COR-L47 (cell line): ENCODE data around the gene BDKRB2.
"Not testable (repeated sequence)": the region's sequence is repeated elsewhere in the genome, so short reads cannot be mapped to it uniquely, and the experiment has no call there.

Source experiments
- DNase-seq: peaks from one replicate; lab custom pipeline; 2025; lab: John Stamatoyannopoulos, UW

BDKRB2 gene

DNA sequence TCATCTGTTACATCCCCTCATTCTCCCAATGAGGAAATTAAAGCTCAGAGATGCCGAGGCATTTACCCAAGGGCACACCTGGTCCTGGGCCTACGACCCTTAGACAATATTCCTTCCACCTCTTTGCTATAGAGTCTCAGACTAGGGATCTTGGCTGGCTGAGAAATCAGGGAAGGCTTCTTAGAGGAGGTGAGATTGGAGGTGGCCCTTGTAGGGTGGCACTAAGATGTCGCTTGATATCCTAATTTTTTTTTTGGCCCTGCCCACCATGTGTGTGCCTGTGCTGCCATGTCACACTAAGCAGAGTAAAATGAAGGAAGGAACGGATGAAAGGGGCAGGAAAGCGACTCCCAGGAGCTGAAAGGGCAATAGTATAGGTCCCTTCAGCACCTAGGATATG lies 20.6 kb downstream of the BDKRB2 start:
- no peak for DNase-seq

DNA sequence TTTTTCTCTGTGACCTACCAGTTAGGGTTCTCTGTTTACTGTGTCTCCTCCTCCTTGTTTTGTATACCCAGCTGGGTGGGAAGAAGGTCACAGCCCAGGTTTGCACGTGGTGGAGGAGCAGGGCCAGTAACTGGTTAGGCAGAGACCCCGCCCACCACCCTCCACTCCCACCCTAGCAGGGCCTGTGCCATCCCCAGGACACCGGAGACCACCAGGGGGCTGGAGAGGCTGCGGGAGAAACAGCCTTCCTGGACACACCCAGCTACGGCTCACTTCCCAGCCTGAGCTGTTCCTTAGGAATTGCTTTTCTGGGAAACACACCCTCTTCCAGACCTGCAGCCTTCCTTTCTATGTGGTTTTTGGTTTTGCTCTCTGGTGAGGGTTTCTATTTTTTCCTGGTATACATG lies 21.1 kb downstream of the BDKRB2 start:
- peak; percentile 13 for DNase-seq

DNA sequence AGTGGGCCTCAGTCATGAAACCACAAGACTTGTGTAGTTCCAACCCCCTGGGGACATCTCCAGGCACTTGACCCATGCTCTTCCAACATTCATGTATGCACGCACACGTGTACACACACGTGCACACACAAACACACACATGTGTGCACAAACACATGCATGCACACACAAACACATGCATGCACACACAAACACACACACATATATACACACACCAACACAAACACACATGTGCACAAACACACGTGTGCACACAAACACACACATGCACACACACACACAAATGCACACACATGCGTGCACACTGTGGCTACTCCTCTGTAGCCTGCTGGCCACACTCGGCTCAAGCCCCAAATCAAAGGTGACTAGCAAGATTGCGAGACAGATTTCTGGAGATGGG lies 22.8 kb downstream of the BDKRB2 start:
- no peak for DNase-seq

DNA sequence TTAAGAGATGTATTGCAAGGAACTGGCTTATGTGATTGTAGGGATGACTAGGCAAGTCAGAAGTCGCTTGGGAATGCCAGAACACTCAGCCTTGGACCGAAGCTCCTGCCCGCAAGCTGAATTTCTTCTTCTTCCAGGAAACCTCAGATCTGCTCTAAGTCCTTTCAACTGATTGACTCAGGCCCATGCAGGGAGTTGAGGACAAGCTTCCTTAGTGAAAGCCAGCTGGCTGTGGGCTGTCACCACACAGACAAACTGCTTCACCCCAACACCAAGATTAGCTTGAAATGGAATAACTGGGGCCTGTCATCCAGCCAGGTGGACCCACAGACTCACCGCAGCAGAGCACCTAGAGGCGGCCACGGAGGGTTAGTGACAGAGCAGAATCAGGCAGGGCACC lies 24.7 kb downstream of the BDKRB2 start:
- no peak for DNase-seq

DNA sequence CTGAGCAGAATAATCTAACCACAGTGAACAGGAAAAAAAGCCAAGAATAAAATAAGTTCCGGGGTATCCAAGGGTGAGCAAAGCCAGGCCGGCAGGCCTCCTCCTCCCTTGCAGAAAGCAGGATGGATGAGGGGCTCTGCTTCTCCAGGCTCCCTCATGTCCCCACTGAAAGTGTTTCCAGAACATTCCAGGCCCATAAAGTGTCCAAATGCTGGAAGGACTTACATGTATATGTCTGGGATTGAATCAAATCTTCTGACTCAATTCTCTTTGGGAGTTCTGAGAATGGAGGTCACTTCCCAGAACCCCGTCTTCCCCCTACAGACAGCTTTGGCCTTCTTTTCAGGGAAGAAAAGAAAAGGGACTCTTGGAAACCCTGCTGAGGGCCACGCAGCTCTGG lies 26.4 kb downstream of the BDKRB2 start:
- DNase-seq: no peak

DNA sequence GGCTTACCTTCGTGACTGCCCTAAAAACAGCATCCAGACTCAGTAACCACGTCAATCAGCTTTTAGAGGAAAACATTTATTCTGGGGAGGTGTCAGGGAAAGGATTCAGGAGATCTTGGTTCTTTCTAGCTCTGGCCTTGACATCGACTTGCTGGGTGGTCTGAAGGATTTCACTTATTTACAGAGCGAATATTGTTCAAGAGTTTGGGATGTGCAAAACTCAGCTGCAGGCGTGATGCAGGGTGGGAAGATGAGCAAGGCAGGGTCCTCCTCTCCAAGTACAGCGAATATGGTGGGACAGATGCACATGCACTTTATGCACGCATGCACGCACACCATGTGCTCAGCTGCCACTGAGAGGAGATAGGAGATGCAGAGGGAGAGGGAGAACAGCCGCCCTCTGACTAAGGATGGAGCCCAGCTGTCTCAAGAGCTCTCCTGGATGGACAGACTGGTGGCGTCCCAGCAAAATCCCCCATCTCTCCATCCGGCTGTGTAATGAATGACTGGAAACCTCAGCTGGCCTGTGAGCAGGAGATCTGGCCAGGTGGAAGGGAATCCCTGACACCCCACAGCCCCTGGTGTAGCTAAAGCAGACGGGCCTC lies 27.0 kb downstream of the BDKRB2 start:
- no peak for DNase-seq

DNA sequence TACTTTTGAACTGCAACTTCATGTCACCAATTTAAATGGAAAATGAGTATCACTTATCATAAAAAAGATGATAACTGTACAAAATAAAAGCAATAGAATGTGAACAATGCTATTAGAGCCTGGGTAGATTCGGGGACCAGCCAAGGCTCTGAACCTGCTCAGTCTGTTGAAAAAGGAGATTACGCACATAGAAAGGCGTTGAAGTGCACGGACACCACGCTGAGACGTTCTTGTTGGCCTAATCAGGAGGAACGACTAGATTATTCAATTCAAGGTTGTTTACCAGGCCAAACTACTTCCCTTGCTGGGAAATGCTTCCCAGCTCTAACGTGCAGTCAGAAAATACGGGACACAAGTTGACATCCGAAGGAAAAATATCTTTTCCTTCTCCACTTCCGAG lies 27.9 kb downstream of the BDKRB2 start:
- no peak for DNase-seq

DNA sequence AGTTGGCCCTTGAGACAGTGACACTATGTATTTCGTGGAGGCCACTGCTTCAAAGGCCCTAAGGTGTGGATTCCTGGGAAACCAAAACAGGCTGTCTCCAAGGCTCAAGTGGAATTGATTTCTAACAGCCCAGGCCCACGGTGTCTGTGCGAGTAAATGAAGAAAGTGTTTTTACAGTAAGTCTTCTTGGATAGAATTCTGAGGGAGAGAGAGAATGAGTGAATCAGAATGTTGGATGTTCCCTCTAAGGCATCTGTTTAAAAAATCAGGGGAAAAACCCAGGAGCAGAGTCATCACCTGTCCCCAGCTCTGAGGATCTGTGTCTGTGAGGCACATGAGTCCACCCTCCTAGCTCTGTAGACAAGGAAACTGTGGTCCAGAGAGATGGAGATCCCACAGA lies 29.0 kb downstream of the BDKRB2 start:
- DNase-seq: no peak

DNA sequence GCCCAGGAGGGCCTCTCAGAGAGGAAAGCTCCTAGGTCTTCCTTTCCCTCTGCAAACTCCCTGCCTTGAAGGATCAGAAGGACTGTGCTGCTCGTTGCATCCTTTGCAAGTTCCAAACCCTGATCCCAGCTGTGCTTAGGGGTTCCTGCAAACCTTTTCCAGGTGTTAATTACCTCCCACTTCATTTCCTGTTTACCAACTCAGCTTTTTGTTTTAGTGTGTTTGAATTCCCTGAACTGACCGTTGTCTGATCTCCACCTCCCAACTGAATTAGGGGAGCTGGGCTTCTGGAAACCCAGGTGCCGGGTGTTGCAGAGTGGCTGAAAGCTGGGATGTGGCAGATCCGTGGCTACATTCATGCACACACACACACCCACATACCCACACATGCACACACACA lies 30.8 kb downstream of the BDKRB2 start:
- peak; percentile 5 for DNase-seq

DNA sequence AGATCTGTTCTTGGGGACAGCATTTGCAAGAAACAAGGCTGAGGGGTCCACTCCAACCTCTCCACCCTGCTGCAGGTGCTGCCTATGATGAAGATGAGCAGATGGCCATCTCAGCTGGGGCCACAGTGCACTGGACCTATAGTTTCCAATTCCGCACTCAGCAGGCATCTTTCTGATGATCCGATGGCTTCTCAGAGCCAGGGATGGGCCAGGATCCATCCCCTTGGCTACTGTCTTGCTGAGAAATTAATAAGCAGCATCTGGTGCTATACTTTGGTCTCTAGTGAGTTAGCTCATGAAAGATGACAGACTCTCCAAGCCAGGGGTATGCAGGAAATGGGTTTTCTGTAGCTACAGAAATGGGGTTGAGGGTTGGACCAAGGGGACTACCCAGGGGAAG lies 33.0 kb downstream of the BDKRB2 start:
- DNase-seq: no peak

DNA sequence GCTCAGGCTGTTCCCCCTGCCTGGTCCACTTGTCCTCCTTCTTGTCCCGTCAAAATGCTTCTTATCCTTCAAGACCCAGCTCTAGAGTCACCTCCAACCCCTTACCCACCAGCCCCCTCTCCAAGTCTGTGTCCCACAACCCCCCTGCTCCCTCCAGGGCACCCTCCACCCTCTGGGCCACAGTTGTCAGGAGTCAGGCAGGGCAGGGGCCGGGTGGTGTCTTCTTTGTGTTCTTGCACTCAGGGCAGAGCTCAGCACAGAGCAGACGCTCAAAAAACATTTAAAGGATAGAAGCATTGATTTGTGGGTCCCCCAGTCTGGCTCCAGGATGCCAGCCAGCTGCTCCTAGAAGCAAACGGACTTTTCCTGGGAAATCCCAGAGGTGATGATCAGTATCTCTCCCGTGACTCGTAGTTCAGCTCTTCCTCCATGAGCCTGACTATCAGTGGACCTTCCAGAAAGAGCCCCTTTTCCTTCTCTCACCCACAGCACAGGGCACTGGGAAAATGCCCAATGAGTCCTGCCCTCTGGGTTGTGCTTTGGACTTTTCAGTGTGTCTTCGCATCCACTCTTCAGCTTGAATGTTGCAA lies 34.1 kb downstream of the BDKRB2 start:
- no peak for DNase-seq

DNA sequence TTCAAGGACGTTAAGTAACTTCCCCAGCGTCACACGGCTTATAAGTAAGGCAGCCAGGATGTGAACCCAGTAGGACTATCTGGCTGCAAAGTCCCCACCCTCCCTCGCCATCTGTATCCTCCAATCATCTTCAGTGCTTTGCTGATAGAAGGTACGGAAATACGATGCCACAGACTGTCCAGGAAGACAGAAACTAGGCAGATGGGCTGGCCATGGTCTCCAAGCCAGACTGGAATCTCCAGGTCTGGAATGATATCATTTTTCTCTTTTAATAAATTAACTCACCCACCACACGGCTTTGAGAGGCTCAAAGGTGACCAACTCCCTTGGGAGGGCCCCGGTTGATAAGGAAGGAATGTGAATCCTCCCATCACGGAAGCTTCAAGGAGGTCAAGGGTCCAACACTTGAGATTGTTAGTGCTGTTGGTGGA lies 35.1 kb downstream of the BDKRB2 start:
- no peak for DNase-seq

DNA sequence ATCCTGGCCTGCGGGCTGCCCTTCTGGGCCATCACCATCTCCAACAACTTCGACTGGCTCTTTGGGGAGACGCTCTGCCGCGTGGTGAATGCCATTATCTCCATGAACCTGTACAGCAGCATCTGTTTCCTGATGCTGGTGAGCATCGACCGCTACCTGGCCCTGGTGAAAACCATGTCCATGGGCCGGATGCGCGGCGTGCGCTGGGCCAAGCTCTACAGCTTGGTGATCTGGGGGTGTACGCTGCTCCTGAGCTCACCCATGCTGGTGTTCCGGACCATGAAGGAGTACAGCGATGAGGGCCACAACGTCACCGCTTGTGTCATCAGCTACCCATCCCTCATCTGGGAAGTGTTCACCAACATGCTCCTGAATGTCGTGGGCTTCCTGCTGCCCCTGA lies 36.0 kb downstream of the BDKRB2 start:
- no peak for DNase-seq

DNA sequence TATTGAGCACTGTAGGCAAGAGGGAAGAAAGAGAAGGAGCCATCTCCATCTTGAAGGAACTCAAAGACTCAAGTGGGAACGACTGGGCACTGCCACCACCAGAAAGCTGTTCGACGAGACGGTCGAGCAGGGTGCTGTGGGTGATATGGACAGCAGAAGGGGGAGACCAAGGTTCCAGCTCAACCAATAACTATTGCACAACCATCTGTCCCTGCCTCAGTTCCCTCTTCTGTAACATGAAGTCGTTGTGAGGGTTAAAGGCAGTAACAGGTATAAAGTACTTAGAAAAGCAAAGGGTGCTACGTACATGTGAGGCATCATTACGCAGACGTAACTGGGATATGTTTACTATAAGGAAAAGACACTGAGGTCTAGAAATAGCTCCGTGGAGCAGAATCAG lies 37.5 kb downstream of the BDKRB2 start:
- DNase-seq: no peak

DNA sequence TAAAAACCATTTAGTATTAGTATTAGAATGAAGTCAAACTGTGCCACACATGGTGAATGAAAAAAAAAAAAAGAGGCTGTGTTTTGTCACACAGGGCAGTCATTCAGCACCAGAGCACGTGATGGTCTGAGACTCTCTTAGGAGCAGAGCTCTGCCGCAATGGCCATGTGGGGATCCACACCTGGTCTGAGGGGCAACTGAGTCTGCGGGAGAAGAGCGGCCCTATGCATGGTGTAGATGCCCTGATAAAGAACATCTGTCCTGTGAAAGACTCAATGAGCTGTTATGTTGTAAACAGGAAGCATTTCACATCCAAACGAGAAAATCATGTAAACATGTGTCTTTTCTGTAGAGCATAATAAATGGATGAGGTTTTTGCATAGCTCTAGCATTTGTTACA lies 39.1 kb downstream of the BDKRB2 start:
- no peak for DNase-seq

DNA sequence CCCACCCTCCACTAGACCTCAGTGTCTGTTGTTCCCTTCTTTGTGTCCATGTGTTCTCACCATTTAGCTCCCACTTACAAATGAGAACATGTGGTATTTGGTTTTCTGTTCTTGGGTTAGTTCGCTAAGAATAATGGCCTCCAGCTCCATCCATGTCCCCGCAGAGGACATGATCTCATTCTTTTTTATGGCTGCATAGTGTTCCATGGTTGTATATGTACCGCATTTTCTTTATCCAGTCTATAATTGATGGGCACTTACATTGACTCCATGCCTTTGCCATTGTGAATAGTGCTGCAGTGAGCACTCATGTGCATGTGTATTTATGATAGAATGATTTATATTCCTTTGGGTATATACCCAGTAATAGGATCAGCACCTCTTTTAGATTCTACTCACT lies 40.4 kb downstream of the BDKRB2 start:
- DNase-seq: not testable (repeated sequence)

DNA sequence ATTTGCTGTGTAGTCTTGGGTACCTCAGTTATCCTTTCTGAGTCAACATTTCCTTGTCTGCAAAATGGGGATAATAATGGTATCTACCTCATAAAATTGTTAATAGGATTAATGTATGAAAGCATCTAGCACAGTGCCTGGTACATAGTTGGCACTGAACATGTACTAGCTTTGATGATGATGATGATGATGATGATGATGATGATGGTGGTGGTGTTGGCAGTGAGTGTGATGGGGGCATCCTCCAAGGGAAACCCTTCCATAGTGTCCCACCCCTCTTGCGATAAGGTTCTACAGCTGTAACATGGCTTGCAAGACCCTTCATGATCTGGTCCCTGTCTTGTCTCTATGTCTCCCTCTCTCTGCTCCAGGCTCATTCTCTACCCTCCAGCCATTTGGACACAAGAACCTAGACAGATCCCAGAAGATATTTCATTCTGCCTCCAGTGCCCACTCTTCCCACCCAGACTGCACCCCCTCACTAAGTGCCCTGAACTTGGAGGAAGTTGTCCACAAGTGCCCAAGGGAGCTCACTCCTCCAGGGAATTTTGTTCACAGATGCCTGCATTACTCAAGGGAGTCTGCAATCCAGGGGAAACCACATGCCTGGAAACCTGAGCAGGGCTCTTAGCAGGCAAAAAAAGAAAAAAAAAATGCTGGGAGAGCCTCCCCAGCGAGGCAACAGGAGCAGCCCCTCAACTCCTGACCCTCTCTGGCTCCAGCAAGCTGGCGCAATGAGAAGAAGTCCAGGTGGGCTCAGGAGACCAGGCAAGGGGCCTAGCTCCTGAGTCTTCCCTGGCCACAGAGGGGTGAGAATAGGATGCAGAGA lies 41.3 kb downstream of the BDKRB2 start:
- no peak for DNase-seq

DNA sequence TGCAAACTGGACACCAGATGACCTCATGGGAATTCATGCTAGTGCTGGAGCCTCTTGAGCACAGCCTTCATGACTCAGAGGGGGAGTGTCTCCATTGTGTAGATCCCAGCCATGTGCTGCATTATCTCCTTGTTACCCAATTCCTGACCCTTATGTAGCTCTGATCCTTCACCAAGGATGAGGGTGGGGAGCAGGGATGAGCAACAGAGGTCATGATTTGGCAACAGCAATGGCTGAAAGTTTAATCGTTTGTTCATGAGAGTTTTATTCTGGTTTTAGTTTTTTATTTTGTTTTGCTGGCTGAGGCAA lies 41.9 kb downstream of the BDKRB2 start:
- no peak for DNase-seq

DNA sequence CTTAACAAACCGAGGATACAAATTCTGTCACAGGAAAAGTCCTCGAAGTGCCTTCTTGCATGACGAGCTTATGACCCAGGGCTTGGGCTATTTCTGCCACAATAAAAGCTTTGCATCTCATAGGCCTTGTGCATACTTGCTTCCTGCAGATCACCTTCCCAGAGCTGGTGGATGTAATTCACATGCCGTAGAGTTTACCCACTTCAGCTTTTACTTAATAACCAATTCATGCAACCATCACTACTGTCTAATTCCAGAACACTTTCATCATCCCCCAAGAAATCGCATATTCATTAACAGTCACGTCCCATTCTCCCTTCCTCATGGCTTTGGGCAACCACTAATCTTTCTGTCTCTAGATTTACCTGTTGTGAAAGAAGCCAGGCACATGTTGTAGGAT lies 42.4 kb downstream of the BDKRB2 start:
- no peak for DNase-seq

DNA sequence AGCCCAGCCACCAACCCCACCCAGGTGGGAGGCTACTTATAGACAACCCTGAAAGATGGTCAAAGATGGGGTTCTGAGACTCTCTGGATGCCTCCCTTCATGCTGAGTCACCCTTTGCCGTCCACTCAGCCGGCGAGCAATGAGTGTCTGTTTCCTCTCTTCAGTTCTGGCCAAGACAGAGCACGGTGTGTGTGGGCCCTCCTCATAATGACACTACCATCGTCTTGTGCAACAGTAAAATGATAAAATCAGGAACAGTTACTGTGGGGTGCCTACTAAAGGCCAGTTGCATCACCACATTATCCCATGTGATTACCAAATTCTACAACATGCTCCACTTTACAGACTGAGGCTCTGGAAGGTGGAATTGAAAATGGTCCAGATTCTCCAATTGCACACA lies 44.4 kb downstream of the BDKRB2 start:
- no peak for DNase-seq

DNA sequence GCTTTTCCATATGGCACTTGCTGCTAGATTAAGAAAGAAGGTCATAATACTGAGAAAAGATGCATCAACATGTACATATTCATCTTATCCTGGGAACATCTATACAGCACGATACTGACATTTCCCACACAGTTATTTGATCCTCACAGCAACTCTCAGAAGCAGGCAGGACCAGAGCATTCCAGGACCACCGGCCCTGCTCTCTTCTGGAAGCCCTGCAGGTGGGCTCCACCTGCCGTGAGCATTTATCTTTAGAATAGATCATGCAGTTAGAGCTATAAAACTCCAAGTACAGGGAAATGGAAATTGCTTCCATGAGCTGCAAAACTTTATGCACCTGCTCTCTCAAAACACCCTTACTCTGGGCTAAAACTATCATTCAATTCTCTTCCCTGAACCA lies 45.8 kb downstream of the BDKRB2 start:
- no peak for DNase-seq

DNA sequence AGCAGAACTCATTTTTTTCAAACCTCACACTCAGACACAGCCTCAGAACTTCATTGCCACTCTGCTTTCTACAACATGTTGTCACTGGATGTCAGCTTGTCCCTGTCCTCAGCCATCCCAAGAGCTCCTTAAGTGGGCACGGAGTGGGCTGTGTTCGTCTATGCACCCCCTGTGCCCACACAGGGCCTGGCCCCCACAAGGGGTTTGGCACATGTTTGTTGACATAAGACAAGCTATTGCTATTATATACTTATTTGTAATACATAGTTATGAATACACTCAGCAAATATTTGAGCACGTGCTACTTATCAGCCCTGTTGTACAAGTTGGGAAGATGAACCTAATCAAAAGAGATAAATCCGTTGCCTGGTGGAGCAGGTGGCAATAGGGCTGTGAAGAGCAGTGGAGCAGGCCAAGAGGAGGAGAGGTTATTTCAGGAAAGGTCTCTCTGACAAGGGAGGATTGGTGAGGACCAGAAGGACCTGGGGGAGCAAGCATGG lies 47.1 kb downstream of the BDKRB2 start:
- DNase-seq: no peak

DNA sequence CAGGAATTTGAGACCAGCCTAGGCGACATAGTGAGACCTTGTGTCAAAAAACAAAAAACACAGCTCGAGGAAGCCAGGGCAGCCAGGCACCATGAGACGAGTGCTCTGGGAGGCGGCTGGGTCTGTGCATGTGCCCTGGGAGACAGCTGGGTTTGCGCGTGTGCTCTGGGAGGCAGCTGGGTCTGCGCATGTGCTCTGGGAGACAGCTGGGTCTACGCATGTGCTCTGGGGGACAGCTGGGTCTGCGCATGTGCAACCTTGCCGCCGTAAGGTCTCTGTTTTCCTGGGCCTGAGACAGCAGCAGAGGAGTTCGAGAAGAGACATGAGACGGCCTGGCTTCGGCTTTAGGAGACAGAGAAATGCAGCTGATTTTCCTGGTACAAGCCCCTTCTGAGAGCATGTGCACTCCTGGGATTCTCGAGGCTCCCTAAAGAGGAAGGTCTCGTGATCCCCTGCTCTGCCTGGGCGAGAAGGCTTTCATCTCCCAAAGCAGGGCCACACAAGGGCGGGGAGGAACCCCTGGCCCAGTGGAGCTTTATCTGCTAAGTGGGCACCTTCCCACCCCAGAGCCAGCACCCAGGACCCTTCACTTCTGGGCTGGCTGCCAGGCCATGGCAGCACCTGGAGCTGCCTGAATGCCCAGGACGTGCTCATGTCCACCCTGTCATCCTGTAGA lies 47.8 kb downstream of the BDKRB2 start:
- no peak for DNase-seq
